Measurements from ENCODE around the gene SMYD5. TPM values are rescaled to one million over a fixed set of nuclear protein-coding genes. Genes with fewer than 3 reads are reported as not detected.
"Not testable (repeated sequence)": the region's sequence is repeated elsewhere in the genome, so short reads cannot be mapped to it uniquely, and the experiment has no call there.

SMYD5 gene
- total RNA-seq = 13.3 TPM
- long read RNA-seq, transcript SMYD5-202 (13 exons, 2,593 nt) = major isoform, 17 of 25 reads
- long read RNA-seq, partial matches to known transcripts = 3 of 25 reads
- long read RNA-seq, other reads (novel, unspliced or antisense) = 5 of 25 reads

- H3K27ac ChIP-seq = peak within 1 kb of the TSS; percentile 80
- intact Hi-C loops (cut with DNase I) = no loop called here
- TF ChIP-seq CTCF (IDR thresholded peaks at IDR 0.05) = no peak
Observed at GRCh38 chr2:73214120-73215035, at the start of gene SMYD5. SMYD5 (plus strand) TSS chr2:73214245; CDS start chr2:73214267, 22 bp downstream.

GRCh38 chr2:73165978-73166377 is 48.1 kb upstream of the SMYD5 start:
- DNase-seq; ATAC-seq; H3K27me3 ChIP-seq (ENCODE audit: low read depth); H3K4me3 ChIP-seq; H3K4me1 ChIP-seq; H3K36me3 ChIP-seq; H3K9me3 ChIP-seq; intact Hi-C loops (cut with DNase I); H3K27ac ChIP-seq: not testable (repeated sequence)

More at GRCh38 chr2:73214120-73215035, at the start of gene SMYD5:
- ATAC-seq (peak; percentile 95 to 98), DNase-seq (peak; percentile 91)
- no peaks in the 10 kb centered on the region for H3K9me3 ChIP-seq
- H3K36me3 ChIP-seq = peaks cover 6% of the 10 kb centered on the region
- no peaks in the 10 kb centered on the region for H3K27me3 ChIP-seq (ENCODE audit: low read depth)
- peaks cover 19% of the 10 kb centered on the region for H3K4me1 ChIP-seq
- peak within 1 kb of the TSS; percentile 93 for H3K4me3 ChIP-seq

- DNase-seq; ATAC-seq; intact Hi-C loops (cut with DNase I); H3K27me3 ChIP-seq (ENCODE audit: low read depth); H3K36me3 ChIP-seq; H3K4me3 ChIP-seq; H3K9me3 ChIP-seq; H3K27ac ChIP-seq; H3K4me1 ChIP-seq: not testable (repeated sequence)
Observed at GRCh38 chr2:73166813-73167212, 47.2 kb upstream of the SMYD5 start.

- H3K27me3 ChIP-seq (ENCODE audit: low read depth); DNase-seq; H3K27ac ChIP-seq; intact Hi-C loops (cut with DNase I); H3K4me3 ChIP-seq; H3K4me1 ChIP-seq; ATAC-seq; H3K9me3 ChIP-seq; H3K36me3 ChIP-seq: not testable (repeated sequence)
Observed at GRCh38 chr2:73168348-73168747, 45.7 kb upstream of the SMYD5 start.

GRCh38 chr2:73170341-73170740 is 43.7 kb upstream of the SMYD5 start:
- intact Hi-C loops (cut with DNase I); ATAC-seq: not testable (repeated sequence)

GRCh38 chr2:73172963-73173362 is 41.1 kb upstream of the SMYD5 start:
- DNase-seq (no peak), ATAC-seq (no peak)
- Histone ChIP-seq H3K36me3 (no peaks in the 10 kb centered on the region), H3K27ac (no peak overlapping the region), H3K4me3 (no peak overlapping the region), H3K9me3 (no peaks in the 10 kb centered on the region), H3K4me1 (peaks cover 21% of the 10 kb centered on the region), H3K27me3 (ENCODE audit: low read depth) (peaks cover 2% of the 10 kb centered on the region)
- TF ChIP-seq CTCF (IDR thresholded peaks at IDR 0.05) = no peak
- intact Hi-C loops (cut with DNase I) = no loop called here

More at GRCh38 chr2:73170341-73170740, 43.7 kb upstream of the SMYD5 start:
- not testable (repeated sequence) for H3K9me3 ChIP-seq; DNase-seq; H3K4me1 ChIP-seq; H3K27ac ChIP-seq; H3K4me3 ChIP-seq; H3K36me3 ChIP-seq; H3K27me3 ChIP-seq (ENCODE audit: low read depth)

- intact Hi-C loops (cut with DNase I) = no loop called here
- DNase-seq (no peak), ATAC-seq (no peak)
- H3K27me3 ChIP-seq (ENCODE audit: low read depth) = peaks cover 6% of the 10 kb centered on the region
- peaks cover 21% of the 10 kb centered on the region for H3K4me1 ChIP-seq
- no peaks in the 10 kb centered on the region for H3K36me3 ChIP-seq
- no peak overlapping the region for H3K27ac ChIP-seq
- no peaks in the 10 kb centered on the region for H3K9me3 ChIP-seq
- no peak for TF ChIP-seq CTCF (IDR thresholded peaks at IDR 0.05)
- H3K4me3 ChIP-seq = no peak overlapping the region
Observed at GRCh38 chr2:73173781-73174180, 40.3 kb upstream of the SMYD5 start.

Measured in lower lobe of right lung (tissue), 2 donors.